Measurements from ENCODE around the gene TMEM218. TPM values are rescaled to one million over a fixed set of nuclear protein-coding genes. Genes with fewer than 3 reads are reported as not detected.
"Not testable (repeated sequence)": the region's sequence is repeated elsewhere in the genome, so short reads cannot be mapped to it uniquely, and the experiment has no call there.

The TMEM218 gene
- total RNA-seq, 2 experiments from 2014 or later = 19.5 to 23.3 TPM

DNA sequence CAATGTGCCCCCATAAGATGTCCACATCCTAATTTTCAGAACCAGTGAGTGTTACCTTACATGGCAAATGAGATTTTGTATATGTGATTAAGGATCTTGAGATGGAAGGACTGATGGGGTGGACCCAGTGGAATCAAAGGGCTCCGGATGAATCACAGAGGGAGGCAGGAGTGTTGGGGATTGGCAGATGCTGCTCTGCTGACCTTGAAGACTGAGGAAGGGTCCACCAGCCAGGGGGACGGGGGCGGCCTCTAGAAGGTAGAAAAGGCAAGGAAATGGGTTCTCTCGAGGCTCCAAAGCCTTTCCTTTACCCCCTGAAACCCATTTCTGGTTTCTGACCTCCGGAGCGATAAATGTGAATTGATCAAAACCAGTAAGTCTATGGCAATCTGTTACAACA, 18.8 kb downstream of the TMEM218 start:
- POLR2A ChIA-PET = no interaction called here
- CTCF ChIA-PET = interaction anchor here (1.5 kb wide), 1 partner anchor 31 kb away, joined by 5 read pairs; no protein-coding TSS in a partner anchor

DNA sequence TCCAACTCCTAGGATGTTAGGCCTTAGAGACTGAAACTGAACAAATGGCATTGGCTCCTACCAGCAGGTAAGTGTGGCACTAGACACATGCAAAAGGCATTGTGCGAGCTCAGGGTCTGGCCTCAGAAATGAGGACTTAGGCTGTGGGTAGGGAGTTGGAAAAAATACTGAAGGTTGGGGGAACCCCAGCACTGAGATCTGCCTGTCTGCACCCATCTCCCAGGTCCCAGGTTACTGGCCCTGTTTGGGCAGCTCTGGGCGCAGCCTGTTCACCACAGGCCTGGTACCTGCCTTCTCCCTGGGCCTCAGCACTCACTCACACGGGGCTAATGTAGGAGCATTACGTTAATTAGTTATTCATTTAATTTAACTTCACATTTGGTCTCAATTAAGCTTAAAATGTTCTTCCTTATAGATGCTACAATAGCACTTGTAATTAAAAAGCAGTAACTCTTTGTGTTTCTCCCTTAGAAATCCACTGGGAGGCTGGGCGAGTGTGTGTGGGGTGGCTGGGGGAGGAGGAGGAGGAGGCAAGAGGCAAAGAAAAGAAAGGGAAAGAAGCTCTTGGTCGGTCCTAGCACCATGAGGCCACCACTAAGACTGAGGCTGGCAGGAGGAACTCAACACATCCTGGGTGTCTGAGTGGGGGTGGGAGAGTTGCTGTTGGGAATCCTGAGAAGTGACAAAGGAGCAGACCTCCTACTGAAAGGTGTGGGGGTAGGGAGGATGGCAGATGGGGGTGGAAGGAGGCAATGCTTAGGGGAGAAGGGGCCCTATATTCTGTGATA, 19.4 kb downstream of the TMEM218 start:
- ChIA-PET CTCF (interaction anchor here (1.1 to 1.5 kb wide), 3 partner anchors 32 to 50 kb away, joined by 4 to 5 read pairs (median 4); no protein-coding TSS in a partner anchor), POLR2A (no interaction called here)

DNA sequence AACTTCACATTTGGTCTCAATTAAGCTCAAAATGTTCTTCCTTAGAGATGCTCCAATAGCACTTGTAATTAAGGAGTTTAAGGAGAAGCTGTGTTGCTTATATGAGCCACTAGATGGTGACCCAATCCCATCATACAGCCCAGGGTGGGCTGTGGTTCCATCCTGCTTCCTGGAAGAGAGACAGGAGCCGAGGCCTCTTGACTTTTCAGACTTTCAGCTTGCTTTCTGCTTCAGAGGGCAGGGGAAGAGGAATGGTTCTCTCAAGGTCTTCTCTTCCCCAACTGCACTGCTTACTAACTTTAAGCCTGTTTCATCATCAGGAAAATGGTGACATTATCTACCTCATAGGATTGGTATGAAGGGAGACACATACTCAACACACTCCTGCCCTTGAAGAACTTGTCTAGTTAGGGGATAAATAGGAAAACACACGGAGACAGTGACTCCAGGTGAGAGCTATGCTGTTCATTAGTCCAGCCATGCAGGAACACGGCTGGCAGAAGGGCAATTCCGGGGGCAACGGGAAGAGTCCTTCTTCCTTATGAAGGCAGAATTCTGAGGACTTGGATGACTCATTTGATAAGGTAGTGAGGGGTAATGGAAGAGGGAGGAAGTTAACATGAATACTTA, 20.1 kb downstream of the TMEM218 start:
- CTCF ChIA-PET = interaction anchor here (1.1 to 1.5 kb wide), 4 partner anchors 33 to 255 kb away, joined by 4 to 5 read pairs (median 4); no protein-coding TSS in a partner anchor
- POLR2A ChIA-PET = interaction anchor here (0.6 kb wide), 1 partner anchor 240 kb away, joined by 5 read pairs; no protein-coding TSS in a partner anchor

DNA sequence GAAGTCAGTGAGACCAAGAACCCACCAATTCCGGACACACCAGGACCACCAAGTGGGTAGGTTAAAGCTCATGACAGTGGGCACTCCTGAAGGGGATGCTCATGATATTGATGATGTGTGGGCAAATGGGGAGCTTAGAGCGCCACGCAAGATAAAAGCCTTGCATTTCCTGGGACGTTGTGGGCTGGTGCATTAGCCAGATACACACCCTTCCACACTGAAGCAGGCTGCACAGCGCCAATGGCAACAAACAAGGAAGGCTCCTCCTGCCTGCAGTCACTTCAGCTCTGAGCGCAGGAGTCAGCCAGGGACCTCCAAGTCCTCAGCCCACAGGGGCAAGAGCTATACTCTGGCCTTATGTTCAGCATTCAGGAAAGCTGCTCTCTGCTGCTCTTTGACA, 20.6 kb downstream of the TMEM218 start:
- CTCF ChIA-PET = interaction anchor here (1.1 to 1.4 kb wide), 3 partner anchors 38 to 255 kb away, joined by 4 to 5 read pairs (median 4); no protein-coding TSS in a partner anchor
- POLR2A ChIA-PET = no interaction called here

DNA sequence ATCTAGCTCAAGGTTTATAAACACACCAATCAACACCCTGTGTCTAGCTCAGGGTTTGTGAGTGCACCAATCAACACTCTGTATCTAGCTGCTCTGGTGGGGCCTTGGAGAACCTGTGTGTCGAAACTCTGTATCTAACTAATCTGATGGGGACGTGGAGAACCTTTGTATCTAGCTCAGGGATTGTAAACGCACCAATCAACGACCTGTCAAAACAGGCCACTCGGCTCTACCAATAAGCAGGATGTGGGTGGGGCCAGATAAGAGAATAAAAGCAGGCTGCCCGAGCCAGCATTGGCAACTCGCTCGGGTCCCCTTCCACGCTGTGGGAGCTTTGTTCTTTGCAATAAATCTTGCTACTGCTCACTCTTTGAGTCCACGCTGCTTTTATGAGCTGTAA, 21.3 kb downstream of the TMEM218 start:
- POLR2A ChIA-PET = not testable (repeated sequence)

DNA sequence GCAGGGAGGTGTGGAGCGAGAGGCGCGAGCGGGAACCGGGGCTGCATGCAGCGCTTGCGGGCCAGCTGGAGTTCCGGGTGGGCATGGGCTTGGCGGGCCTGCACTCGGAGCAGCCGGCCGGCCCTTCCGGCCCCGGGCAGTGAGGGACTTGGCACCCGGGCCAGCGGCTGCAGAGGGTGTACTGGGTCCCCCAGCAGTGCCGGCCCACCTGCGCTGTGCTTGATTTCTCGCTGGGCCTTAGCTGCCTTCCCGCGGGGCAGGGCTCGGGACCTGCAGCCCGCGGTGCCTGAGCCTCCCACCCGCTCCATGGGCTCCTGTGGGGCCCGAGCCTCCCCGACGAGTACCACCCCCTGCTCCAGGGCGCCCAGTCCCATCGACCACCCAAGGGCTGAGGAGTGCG, 21.9 kb downstream of the TMEM218 start:
- CTCF ChIA-PET, POLR2A ChIA-PET: not testable (repeated sequence)

More for the DNA sequence above, 21.3 kb downstream of the TMEM218 start:
- CTCF ChIA-PET = interaction anchor here (1.3 kb wide), 1 partner anchor 256 kb away, joined by 5 read pairs; no protein-coding TSS in a partner anchor

DNA sequence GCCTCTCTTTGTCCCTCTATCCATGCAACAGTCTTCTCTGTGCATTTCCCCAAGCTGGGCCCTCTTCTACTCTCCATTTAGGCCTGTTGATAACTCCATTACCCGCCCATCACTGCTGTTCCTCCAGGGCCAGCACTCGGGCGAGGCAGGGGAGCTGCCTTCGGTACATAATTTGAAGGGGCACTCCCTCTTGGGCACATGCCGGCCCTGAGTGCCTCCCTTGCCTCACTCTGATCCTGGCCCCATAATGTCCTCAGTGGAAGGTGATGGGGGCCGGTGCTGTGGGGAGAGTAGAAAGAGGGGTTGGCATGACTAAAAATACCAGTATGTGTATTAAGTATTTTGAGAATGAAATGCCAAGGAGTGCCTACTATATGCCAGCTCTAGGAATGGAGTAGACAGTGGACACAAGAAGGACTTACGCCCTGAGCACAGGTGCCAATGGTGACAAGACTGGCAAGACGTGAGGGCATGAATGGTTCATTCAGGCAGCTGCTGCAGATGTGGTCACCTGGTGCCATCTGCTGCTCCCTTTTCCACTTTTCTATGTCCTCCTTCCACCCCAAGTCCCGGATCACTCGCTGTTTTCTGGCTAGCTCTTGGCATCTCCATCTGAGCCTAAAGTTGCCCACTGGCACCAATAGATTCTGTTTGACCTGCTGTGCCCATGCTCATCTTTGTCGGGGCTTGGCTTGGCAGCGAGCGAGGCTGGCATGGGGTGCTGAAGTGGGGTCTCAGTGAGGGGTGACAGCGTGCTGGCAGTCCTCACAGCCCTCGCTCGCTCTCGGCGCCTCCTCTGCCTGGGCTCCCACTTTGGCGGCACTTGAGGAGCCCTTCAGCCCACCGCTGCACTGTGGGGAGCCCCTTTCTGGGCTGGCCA, 22.6 kb downstream of the TMEM218 start:
- POLR2A ChIA-PET = no interaction called here

DNA sequence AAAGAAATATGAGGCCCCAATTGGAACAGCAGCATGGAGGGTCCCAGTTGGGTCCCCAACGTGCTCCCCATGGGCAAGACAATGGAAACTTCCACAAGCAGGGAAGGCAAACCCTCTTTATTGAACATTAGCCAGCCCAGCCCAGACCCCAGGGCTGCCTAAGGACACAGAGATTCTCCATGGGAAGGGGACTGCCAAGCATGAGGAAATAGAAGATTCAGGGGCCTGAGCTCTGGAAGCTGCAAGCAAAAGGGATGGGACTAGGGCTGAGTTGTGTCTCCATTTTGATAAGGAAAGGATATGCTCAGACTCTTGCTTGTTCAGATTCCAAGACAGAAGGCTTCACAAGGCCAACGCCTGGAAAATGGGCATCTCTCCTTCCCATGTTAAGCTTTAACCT, 23.3 kb downstream of the TMEM218 start:
- POLR2A ChIA-PET = no interaction called here
- CTCF ChIA-PET = interaction anchor here (0.7 kb wide), 1 partner anchor 54 kb away, joined by 3 read pairs; no protein-coding TSS in a partner anchor

More for the DNA sequence above, 22.6 kb downstream of the TMEM218 start:
- CTCF ChIA-PET = interaction anchor here (0.7 kb wide), 1 partner anchor 53 kb away, joined by 3 read pairs; no protein-coding TSS in a partner anchor

DNA sequence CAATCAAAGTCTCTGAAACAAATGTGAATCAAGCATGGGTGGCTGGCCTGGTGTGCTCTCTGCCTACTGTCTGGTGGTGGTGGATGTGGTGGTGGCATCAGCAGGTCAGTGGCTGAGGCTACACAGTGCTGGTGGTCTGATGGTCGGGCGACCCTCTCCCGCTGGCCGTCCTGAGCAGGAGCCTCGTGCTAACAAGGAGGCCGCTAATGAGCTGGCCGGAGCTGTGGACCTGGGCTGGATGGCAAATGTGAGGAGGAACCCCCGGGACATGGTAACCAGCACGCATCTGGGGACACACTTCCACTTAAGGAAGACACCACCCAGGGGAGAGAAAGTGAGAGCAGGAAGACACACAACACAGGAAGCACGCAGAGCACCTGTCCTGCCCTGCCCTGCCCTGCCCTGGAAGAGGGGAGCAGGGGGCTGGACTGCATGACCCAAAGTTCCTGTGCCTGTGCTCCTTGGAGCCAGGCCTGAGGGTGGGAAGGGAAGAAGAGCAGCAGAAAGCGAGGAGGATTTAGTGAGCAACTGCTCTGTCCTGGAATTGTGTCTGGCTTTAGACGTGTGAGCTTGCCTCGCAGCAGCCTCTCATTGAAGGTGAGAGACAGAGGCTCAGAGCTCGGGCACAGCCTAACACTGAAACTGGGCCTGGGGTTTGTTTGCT, 24.7 kb downstream of the TMEM218 start:
- ChIA-PET CTCF (no interaction called here), POLR2A (interaction anchor here (0.6 kb wide), 1 partner anchor 56 kb away, joined by 3 read pairs; no protein-coding TSS in a partner anchor)

DNA sequence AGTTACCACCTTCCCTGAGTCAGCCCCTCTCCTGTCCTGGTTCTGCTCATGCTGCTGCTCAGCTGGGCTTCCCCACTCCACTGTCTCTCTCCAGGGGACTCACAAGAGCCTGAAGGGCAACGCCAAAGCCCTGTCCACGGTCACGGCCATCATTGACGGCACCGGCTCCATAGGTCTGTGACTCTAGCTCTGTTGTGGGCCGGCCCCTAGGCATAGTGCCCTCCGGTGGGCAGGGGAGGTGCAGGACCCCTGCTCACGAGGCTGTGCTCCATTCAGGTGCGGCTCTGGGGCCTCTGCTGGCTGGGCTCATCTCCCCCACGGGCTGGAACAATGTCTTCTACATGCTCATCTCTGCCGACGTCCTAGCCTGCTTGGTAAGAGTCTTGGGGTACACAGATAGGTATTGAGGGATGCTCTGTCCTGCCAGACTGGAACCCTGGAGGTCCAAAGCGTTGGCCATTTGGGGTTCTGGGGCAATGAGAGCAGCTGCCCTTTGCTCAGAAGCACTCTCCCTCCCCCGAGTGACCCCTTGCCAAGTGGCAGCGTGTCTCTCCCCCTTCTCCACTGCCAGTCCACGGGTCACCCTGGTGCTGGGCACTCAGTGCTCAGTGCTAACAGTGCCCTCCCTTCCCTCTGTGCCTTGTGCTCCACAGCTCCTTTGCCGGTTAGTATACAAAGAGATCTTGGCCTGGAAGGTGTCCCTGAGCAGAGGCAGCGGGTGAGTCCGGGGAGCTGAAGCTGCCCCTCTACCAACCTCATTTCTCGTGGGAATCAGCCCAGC, 25.9 kb downstream of the TMEM218 start:
- POLR2A ChIA-PET = no interaction called here
- CTCF ChIA-PET = no interaction called here

DNA sequence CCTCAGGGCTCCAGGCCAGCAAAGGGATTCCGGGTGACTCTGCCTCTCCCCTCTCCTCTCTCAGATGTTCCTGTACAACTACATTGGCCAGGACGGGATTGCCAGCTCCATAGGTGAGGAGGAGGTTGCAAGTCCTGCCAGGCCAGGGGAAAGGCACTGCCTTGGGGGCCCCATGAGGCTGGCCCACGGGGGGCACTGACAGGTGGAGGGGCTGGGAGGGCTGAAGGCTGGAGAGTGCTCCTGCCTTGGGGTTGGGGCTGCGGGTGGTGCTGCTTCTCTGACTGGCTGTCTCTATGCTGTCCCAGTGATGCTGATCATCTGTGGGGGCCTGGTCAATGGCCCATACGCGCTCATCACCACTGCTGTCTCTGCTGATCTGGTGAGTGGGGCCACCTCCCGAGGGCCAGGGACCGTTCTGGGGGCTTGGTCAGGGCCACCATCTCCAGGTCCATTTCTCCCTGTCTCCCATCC, 26.6 kb downstream of the TMEM218 start:
- ChIA-PET CTCF (no interaction called here), POLR2A (no interaction called here)

DNA sequence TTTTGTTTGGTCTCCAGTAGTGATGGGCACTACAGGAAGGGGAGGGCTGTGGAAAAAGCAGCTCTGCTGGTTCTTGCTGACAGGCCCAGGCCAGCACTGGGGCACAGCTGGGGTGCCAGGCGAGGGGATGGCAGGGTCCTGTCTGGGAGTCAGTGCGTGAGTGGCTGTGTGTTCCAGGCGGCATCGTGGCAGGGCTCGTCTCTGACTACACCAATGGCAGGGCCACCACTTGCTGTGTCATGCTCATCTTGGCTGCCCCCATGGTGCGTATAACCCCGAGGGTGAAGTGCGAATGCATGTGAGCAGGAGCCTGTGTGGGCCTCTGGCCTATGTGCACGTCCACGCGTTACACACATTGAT, 27.4 kb downstream of the TMEM218 start:
- ChIA-PET CTCF (no interaction called here), POLR2A (no interaction called here)

DNA sequence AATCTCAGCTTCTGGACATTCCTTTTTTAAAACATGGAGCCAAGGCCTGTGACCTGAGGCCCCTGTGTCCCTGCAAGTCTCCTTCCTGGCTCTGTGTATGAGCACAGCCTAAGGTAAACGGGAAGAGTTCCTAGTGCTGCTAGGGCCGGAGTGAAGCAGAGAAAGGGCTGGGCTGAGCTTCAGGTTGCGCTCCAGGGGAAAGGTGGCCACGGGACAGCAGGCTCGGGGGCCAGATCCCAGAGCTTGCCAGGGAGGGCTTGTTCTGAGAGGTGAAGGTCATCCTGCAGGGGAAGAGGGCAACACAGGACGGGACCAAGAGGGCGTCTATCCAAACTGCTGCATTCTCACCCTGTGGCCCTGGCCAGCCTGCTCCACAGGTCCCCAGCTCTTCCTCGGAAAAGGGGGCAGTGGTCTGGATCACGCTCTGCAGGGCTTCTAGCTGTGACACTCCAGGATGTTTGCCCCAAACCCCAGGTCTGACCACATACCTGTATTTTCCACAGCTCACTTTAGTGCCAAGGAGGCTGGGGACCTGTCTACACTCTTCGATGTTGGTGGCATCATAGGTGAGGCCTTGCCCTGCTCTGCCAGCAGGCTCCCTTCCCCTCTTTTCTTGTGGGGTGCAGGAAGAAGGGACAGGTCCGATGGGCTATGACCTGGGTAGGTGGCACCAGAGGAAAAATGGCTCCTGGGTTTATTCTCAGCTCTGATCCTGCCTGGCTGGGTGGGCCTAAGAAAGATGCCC, 27.9 kb downstream of the TMEM218 start:
- POLR2A ChIA-PET = no interaction called here
- CTCF ChIA-PET = no interaction called here

DNA sequence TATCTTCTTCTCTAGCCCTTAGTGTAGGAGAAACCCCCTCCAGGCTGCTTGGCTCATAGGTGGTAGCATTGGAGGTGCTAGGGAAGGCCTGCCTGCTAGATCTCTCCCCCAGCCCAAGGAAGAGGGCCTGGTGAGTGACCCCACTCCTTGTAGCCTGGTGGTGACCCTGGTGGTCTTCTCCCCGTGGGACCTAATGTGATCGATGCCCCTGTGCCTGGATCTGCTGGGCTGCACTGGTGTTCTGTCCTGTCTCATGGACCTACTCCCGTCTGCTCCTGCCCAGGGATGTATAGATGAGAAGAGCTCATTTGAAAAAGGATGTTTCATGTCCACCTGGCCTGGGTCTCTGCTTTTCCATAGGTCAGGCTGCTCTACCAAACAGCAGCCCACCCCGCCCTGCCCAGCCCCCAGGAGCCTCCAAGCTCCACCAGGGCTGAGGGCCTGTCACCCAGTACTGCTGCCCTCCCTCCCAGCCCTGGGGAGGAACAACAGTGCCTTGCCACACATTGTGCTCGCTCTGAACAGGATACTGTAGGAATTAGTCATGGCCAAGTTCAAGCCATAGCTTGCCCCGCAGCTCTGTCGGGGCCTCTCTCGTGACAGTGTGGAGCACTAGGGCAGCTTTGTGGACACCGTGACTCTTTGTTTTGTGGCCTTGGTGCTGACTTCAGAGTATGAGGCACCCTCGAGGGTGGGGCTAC, 28.7 kb downstream of the TMEM218 start:
- POLR2A ChIA-PET = no interaction called here
- CTCF ChIA-PET = no interaction called here

DNA sequence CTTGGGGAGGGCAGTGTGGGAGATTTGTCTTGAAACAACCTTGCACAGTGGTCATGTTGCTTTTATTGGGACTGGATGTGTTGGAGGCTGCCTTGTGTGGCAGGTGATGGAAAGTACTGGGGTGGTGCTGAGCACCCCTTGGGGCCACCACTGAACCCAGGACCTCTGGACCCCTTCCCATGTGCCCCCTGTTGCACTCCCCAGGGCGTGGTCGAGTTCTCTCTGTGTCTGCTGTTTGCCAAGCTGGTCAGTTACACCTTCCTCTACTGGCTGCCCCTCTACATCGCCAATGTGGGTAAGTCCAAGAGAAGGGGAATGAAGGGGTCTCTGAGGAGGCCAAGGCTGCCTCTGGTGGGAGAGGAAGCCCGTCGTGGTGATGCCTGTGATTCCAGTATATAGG, 29.4 kb downstream of the TMEM218 start:
- CTCF ChIA-PET = no interaction called here
- POLR2A ChIA-PET = no interaction called here

DNA sequence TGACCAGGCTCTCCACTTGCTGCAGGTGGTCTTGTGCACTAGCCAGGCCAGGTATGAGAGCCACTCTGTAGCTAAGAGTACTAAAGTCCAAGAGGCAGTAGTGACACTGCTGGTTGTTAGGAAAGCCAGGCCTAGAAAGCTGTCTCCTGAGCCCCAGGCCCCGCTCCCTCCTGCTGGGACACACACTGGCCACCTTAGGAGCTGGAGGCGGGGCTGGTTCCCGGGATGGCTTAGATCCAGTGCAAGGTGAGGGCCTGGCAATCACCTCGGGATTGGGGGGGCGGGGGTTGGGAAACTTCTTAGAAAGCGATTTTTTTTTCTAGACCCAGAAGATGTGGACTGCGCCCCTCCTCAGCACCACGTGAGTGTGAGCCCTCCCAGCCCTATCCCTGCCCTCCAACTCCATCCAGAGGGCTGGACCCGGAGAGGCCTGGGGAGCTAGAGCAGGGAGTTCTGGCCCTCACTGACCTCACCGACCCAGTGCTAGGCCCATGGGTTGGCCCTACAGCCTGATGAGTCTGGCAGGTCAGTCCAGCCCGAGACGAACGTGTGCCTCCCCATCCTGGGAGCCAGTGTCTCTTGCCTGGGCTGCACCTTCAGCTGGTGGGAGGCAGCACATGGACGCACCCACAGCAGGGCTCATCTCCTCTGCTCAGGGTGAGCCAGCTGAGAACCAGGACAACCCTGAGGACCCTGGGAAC, 30.2 kb downstream of the TMEM218 start:
- ChIA-PET CTCF (no interaction called here), POLR2A (no interaction called here)

DNA sequence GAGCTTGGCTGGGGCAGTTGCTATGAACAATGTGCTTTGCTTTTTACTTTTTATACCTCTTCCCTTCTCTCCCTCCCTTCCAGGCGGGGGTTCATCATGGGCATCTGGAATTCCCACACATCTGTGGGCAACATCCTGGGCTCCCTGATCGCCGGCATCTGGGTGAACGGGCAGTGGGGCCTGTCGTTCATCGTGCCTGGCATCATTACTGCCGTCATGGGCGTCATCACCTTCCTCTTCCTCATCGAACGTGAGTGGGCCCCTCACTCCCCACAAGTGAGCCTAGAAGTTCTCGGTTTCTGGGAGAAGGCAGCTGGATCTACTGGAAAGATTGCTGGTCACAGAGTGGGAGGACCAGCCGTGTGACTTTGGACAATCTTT, 30.9 kb downstream of the TMEM218 start:
- CTCF ChIA-PET = no interaction called here
- POLR2A ChIA-PET = no interaction called here
